HG02610 (cell line): ENCODE measurements around the gene COASY.
A peak's percentile ranks its signal among the peaks of the same experiment; 100 is the strongest.
"Not testable (repeated sequence)": the region's sequence is repeated elsewhere in the genome, so short reads cannot be mapped to it uniquely, and the experiment has no call there.

Source experiments
- ATAC-seq: cut with Tn5 transposase; IDR thresholded peaks from one replicate; pipeline ENCODE4 v1.9.1; 2021; ENCODE audit warnings: mild to moderate bottlenecking, moderate library complexity; ENCODE audit not compliant: unreplicated experiment

COASY gene

DNA sequence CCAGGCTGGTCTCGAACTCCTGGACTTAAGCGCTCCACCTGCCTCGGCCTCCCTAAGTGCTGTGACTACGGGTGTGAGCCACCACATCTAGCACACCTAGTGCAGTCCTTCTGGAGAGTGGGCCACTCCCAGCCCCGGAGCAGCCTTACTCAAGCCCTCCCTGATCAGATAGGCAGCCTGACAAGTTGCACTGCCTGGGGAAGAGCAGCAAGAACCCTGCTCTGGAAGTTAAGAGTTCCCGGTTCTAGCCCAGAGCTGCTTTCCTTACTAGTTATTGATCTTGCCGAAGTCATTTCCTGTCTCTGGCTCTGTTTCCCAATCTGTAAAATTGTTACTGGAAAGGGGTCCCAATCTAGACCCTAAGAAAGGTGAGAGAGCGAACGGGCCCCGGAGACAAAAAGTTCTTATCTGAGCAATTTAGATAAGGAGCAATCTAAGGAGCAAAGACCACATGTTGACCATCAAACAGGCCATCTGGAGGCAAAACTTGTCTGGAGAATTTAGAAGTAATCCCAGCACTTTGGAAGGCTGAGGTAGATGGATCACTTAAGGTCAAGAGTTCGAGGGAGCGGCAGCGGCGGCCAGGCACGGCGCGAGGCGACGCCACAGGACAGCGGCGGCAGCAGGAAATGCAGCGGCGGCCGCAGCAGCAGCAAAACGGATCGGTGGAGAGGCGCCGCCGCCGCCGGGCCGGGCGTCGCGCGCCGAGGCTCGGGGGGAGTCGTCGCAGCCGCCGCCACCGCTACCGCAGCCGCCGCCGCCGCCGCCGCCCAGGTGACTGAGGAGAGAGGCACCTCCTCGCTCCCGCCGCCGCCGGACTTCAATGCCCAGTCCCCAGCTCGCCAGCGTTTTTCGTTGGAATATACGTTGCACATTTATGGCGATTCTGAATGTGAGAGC, 30.2 kb upstream of the COASY start:
- ATAC-seq: no peak

DNA sequence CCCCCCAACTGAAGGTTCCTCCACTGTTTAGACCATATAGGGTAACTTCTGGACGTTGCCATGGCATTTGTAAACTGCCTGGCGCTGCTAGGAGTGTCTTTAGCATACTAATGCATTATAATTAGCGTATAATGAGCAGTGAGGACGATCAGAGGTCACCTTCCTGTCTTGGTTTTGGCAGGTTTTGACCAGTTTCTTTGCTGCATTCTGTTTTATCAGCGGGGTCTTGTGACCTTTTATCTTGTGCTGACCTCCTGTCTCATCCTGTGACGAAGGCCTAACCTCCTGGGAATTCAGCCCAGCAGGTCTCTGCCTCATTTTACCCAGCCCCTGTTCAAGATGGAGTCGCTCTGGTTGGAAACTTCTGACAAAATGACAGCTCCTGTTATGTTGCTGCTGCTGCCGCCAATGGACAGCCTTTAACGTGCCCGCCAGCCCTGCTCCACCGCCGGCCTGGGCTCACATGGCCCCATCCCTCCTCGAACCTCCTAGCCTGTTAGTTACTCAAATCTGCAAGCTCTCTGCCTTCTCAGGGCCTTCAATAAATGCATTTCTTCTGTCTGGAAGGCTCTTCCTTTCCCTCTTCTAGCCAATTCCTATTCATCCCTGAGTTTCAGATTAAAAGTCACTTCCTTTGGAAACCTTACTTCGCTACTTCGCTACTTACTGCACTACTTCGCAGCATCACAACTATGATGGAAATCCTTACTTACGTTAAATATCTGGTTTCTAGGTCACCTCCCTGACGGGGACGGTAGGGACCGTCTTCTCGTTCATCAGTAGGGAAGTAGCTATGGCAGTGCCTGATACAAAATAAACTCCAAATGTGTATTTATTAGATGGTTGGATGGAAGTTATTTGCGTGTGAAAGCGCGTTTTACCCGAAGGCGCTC, 26.5 kb upstream of the COASY start:
- no peak for ATAC-seq

DNA sequence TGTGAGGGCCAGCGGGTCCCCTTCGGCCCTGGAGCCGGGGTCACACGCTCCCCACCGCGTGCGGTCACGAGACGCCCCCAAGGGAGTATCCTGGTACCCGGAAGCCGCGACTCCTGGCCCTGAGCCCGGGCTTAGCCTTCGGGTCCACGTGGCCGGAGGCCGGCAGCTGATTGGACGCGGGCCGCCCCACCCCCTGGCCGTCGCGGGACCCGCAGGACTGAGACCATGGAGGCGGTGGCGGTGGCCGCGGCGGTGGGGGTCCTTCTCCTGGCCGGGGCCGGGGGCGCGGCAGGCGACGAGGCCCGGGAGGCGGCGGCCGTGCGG, 25.9 kb upstream of the COASY start, which contains the start of gene NAGLU:
Gene NAGLU (plus strand): TSS at position 194 of the 324 bp plus-strand sequence. CDS start 32 bp downstream, at position 226.
- peak; percentile 80 for ATAC-seq

DNA sequence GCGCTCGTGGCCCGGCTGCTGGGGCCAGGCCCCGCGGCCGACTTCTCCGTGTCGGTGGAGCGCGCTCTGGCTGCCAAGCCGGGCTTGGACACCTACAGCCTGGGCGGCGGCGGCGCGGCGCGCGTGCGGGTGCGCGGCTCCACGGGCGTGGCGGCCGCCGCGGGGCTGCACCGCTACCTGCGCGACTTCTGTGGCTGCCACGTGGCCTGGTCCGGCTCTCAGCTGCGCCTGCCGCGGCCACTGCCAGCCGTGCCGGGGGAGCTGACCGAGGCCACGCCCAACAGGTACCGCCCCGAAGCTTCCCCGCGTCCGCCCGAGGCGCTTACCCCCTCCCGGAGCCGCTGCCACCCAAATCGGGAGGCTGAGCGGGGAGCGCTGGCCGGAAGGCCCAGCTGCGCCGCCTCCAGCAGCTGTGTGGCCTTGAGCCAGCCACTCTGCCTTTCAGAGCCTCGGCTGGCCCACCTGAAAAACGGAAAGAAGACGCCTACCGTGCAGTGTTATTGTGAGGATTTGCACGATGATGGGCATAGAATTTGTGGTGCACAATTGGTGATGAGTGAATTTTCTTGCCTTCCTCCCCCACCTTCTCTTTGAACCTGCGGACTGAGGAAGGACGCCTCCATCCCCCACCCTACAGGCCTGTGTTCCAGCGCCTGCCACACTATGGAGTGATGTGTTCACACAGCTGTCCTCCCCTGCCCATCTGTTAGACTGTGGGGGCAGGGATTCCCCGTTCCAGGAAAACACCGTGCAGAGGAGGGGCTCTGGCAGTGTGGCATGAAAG, 25.4 kb upstream of the COASY start:
- ATAC-seq: peak; percentile 64

DNA sequence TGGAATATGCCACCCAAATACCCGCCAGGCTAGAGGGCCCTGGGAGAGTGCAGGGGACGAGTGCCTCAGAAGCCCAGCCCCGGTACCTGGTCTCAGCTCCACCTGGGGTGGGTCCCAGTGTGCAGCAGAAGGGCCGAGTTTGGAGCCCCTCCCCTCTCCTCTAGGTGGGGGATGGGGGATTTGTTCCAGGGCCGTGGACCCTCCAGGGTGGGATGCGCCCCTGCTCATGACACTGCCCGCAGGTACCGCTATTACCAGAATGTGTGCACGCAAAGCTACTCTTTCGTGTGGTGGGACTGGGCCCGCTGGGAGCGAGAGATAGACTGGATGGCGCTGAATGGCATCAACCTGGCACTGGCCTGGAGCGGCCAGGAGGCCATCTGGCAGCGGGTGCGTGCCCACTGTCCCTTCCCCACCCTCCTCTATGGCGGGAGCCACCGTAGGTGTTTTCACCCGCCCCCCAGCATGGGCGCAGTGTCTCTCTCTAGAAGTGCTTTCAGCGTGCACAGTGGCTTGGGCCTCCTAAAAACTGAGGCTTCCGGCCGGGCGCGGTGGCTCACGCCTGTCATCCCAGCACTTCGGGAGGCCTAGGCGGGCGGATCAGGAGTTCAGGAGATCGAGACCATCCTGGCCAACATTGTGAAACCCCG, 24.7 kb upstream of the COASY start:
- no peak for ATAC-seq

DNA sequence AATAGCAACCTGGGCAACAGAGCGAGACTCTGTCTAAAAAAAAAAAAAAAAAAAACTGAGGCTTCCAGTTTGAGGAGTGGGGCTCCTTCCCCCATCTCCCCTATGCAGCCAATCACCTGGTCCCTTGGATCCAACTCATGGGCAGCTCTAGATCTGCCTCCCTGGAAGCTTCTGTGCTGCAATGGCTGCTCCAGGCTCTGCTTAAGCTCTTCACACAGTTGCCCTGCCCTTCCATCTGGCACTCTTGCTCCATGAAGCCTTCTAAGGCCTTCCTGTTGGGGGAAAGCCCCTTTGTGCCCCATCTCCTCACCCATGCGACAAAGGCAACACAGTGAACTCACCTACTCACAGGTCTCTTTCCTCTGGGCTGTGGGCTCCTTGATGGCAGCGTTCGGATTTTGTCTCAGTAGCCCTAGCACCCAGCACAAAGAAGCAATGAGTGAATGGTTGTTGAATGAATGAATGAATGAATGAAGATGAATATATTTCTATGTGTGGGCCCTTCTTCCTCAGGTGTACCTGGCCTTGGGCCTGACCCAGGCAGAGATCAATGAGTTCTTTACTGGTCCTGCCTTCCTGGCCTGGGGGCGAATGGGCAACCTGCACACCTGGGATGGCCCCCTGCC, 24.0 kb upstream of the COASY start:
- ATAC-seq: no peak

DNA sequence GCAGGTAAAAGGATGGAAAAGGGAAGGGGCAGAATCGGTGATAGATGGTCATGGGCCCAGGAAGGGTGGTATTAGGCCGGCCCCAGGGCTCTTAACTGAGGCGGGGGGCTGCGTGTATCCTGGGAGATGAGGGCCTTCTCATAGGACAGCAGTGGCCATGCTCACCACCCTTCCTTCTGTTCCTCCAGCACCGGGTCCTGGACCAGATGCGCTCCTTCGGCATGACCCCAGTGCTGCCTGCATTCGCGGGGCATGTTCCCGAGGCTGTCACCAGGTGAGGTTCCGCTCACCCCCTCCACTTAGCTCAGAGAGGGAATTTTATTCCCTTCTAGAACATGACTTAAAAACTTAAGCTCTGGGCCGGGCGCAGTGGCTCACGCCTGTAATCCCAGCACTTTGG, 23.5 kb upstream of the COASY start:
- ATAC-seq: no peak

DNA sequence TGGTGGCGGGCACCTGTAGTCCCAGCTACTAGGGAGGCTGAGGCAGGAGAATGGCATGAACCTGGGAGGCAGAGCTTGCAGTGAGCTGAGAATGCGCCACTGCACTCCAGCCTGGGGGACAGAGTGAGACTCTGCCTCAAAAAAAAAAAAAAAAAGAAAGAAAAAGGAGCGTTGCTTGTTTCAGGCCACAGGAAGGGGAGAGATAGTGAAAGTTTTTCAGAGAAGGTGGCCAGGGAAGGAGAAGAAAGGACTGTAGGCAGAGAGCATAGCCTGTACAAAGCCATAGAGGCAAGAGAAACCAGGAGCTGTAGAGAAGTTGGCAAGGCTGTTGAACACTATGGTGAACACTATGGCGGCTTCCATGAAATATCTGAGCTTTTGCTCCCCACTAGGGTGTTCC, 21.4 kb upstream of the COASY start:
- not testable (repeated sequence) for ATAC-seq

DNA sequence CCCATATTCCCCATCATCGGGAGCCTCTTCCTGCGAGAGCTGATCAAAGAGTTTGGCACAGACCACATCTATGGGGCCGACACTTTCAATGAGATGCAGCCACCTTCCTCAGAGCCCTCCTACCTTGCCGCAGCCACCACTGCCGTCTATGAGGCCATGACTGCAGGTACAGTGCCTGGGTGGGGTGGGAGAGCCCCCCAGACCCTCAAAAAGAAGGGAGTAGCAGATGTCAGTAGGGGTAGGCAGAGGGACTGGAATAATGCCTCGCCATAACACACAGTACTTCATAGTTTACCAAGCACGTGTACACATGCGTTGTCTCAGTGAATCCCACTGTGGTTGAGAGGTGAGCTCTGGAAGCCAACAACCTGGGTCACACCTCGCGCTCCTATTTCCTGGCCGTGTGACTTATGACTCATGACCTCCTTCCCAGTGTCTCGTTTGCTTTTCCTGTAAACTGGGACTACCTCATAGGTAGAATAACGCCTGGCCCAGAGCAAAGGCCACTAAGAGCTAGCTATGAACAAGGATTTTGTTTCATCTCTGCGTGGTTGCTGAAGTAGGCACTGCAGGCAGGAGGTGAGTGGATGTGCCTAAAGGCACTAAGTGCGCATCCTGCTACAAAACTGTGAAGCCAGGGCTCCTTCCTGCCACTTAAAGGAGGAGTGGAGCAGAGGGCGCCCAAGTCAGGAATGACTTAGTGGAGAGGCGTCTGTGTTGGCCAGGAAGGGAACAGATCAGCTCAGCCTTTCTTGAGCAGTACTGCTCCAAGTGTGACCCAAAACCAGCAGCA, 20.7 kb upstream of the COASY start:
- no peak for ATAC-seq

DNA sequence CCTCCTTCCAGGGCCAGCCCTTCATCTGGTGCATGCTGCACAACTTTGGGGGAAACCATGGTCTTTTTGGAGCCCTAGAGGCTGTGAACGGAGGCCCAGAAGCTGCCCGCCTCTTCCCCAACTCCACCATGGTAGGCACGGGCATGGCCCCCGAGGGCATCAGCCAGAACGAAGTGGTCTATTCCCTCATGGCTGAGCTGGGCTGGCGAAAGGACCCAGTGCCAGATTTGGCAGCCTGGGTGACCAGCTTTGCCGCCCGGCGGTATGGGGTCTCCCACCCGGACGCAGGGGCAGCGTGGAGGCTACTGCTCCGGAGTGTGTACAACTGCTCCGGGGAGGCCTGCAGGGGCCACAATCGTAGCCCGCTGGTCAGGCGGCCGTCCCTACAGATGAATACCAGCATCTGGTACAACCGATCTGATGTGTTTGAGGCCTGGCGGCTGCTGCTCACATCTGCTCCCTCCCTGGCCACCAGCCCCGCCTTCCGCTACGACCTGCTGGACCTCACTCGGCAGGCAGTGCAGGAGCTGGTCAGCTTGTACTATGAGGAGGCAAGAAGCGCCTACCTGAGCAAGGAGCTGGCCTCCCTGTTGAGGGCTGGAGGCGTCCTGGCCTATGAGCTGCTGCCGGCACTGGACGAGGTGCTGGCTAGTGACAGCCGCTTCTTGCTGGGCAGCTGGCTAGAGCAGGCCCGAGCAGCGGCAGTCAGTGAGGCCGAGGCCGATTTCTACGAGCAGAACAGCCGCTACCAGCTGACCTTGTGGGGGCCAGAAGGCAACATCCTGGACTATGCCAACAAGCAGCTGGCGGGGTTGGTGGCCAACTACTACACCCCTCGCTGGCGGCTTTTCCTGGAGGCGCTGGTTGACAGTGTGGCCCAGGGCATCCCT, 18.5 kb upstream of the COASY start:
- no peak for ATAC-seq

DNA sequence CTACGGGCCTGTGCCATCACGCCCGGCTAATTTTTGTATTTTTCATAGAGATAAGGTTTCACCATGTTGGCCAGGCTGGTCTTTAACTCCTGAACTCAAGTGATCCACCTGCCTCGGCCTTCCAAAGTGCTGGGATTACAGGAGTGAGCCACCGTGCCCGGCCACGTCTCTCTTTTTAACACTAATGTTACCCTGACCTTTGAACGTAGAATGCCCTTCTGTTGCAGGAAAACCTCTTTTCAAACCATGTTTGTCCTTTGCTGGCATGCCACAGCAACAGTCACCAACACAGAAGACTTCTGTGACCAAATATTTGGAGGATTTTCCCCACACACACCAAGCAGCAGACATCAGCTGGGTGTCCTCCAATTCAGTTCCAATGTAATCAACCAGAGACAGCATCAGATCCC, 17.1 kb upstream of the COASY start:
- no peak for ATAC-seq

DNA sequence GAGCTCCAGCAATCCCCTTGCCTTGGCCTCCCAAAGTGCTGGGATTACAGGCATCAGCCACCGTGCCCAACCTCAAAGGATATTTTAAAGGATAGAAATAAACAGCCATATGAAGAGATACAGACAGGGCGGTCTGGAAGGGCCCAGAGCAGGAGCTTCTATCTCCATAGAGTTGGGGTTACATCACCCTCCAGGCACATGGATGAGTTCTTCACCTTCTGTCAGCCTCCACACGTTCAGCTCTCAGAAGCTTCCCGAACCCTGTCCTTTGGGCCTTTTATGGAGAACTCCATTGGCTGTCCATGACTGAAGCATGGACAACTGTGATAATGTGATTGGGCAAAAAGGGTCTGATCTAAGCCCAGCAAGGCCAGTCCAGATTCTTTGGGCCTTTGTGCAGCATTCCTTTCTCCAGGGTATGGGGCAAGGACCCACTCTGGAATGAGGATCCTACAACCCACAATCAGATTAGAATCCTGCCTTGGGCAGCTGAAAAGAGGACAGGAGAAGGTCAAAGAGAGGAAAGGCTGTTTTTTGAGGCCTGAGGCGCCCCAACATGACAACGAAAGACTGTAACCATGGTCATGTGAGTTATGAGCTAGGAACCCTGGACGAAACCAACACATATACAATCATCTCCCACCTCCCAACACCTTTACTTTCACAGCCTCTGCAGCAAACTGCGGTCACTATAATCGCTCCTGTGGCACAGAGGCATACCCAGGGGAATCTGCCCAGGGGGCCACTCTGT, 16.0 kb upstream of the COASY start:
- not testable (repeated sequence) for ATAC-seq

DNA sequence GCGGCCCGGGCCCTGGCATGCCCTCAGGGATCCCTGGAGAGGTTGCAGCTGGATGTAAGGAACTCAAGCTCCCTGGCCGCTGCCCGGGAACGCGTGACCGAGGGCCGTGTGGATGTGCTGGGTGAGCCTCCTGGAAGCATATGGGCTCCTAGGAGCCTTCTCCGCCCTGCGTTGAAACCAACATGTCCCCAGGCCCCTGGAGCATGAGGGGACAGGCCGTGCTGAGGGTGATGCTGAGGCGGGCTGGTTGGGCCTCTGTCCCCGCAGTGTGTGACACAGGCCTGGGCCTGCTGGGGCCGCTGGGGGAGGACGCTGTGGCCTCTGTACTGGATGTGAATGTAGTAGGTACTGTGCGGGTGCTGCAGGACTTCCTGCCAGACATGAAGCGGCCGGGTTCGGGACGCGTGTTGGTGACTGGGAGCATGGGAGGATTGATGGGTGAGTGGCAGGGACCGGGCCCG, 14.9 kb upstream of the COASY start:
- no peak for ATAC-seq

DNA sequence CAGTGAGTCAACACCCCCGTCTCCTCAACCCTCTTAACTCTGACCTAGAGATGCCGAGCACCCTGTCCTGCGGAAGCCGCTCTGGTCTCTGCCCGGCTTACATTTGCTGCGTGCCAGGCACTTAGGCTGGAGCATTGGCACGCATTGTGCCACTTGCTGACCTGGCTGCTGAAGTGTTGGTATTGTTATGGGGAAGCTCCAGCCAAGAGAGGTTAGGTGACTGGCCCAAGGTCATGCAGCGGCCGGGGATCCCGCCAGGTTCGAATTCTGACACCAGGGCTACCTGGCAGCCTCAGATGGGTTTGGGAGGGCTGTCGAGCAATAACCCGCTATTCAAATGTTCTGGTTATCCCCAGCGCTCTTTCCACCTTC, 14.3 kb upstream of the COASY start:
- no peak for ATAC-seq

DNA sequence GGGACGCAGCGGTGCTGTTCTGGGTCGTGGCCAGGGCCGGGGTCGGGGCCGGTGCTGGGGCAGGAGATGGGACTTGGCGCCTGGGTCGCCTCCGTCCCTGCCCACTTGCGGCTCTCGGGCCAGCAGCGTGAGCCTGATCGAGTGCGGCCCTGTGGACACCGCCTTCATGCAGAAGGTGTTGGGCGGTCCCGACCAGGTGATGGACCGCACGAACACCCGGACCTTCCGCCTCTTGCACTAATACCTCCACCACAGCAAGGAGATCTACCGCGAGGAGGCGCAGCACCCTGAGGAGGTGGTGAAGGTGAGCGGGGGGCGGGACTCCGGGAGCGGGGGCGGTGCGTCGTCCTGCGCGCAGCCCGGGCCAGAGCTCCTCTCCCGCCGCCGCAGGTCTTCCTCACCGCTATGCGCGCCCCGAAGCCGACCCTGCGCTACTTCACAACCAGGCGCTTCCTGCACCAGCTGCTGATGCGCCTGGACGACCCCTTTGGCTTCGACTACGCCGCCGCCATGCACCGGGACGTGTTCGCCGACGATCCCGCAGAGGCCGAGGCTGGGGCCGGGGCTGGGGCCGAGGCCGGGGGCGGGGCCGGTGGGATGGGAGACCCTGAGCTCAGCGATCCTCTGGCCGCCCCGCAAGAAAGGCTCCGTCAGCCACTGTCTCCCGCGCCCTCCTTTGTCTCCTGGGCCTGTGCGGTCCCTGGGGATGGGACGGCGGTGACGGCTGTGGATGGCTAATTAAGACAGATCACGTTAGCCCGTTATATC, 13.7 kb upstream of the COASY start:
- no peak for ATAC-seq

DNA sequence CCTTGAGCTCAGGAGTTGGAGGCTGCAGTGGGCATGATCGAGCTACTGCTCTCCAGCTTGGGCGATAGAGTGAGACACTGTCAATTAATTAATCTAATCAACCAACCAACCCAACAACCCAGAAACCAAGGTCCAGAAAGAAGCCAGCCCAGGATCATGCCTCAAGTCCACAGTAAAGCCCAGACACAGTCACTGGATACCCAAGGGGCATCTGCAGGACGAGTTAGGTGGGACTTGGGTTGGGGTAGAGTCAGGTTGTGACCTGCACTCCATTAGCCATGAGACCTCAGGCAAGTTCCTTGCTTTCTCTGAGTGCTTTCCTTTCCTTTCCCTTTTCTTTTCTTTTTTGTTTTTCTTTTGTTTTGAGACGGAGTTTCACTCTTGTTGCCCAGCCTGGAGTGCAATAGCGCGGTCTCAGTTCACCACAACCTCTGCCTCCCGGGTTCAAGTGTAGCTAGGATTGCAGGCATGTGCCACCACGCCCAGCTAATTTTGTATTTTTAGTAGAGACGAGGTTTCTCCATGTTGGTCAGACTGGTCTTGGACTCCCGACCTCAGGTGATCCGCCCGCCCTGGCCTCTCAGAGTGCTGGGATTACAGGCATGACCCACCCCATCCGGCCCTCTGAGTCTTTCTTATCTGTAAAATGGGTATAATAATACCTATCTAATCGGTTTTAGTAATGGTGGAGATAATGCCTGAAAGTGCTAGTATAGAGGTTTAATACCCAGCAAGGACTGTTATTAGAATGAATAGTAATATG, 12.8 kb upstream of the COASY start:
- no peak for ATAC-seq
